Endothelial cell (in vitro differentiated cells): ENCODE data around the gene TRRAP. TPM values are rescaled to one million over a fixed set of nuclear protein-coding genes. Genes with fewer than 3 reads are reported as not detected.
A peak's percentile ranks its signal among the peaks of the same experiment; 100 is the strongest.

Experiments used
- DNase-seq: peaks from one replicate; pipeline ENCODE4 v3.0.0; 2021; ENCODE audit warnings: low spot score
- H3K27ac Mint-ChIP-seq: one replicate; pipeline ENCODE4 v1.8.0; 2021; ENCODE audit warnings: mixed read lengths, inconsistent platforms; ENCODE audit not compliant: unreplicated experiment
- H3K27me3 Mint-ChIP-seq: one replicate; pipeline ENCODE4 v1.8.0; 2021; ENCODE audit warnings: mild to moderate bottlenecking, moderate library complexity, mixed read lengths, inconsistent platforms; ENCODE audit not compliant: unreplicated experiment
- H3K36me3 Mint-ChIP-seq: one replicate; pipeline ENCODE4 v1.8.0; 2021; ENCODE audit warnings: mild to moderate bottlenecking, low read depth, mixed read lengths, inconsistent platforms; ENCODE audit not compliant: unreplicated experiment
- H3K4me1 Mint-ChIP-seq: one replicate; pipeline ENCODE4 v1.8.0; 2021; ENCODE audit warnings: mild to moderate bottlenecking, mixed read lengths, inconsistent platforms; ENCODE audit not compliant: unreplicated experiment
- H3K4me3 Mint-ChIP-seq: one replicate; pipeline ENCODE4 v1.8.0; 2021; ENCODE audit warnings: mild to moderate bottlenecking, mixed read lengths, inconsistent platforms; ENCODE audit not compliant: unreplicated experiment
- H3K9me3 Mint-ChIP-seq: one replicate; pipeline ENCODE4 v1.8.0; 2021; ENCODE audit warnings: mixed read lengths, inconsistent platforms; ENCODE audit not compliant: unreplicated experiment
- total RNA-seq: library from RNA; stranded (reverse); fragmentation: NEBNext Ultra II Directional; extraction: Animal tissue kit (Norgen Biotek cat#: 25700); gene quantifications from one replicate; pipeline ENCODE4 v1.2.1, GENCODE V29; 2021; ENCODE audit not compliant: unreplicated experiment
- TF ChIP-seq, protein P1 (sequence below): fragments of 200-600 bp; sonication (generic); IDR thresholded peaks from one replicate; pipeline ENCODE4 v1.5.0; 2021; ENCODE audit warnings: antibody characterized with exemption; ENCODE audit not compliant: unreplicated experiment

The TRRAP gene
- total RNA-seq, 1 donor from 2014 or later, result 53.5 TPM

DNA sequence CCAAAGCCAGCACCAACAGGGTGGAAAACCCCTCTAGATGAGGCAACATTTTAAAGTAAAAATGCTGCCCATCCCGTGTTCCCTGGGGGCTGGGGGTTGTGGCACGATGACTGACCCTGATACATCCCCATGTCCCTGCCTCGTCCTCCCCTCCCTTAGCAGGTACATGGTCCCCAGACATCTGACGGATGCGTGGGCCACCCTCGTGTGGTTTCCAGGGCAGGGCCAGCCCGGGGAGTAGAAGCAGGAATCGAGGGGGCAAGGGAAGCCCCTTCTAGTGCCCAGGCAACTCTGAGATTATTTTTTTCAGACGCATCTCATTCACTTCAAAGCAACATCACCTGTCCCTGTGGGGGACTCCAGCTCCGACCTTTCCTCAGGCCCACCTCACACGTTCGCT is 12.0 kb upstream of the TRRAP start:
- TF ChIP-seq, protein P1, sequence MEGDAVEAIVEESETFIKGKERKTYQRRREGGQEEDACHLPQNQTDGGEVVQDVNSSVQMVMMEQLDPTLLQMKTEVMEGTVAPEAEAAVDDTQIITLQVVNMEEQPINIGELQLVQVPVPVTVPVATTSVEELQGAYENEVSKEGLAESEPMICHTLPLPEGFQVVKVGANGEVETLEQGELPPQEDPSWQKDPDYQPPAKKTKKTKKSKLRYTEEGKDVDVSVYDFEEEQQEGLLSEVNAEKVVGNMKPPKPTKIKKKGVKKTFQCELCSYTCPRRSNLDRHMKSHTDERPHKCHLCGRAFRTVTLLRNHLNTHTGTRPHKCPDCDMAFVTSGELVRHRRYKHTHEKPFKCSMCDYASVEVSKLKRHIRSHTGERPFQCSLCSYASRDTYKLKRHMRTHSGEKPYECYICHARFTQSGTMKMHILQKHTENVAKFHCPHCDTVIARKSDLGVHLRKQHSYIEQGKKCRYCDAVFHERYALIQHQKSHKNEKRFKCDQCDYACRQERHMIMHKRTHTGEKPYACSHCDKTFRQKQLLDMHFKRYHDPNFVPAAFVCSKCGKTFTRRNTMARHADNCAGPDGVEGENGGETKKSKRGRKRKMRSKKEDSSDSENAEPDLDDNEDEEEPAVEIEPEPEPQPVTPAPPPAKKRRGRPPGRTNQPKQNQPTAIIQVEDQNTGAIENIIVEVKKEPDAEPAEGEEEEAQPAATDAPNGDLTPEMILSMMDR, result no peak
- no peaks in the 10 kb centered on the region for H3K9me3 Mint-ChIP-seq
- H3K27ac Mint-ChIP-seq, result no peak overlapping the region
- H3K36me3 Mint-ChIP-seq, result peaks cover 4% of the 10 kb centered on the region
- no peaks in the 10 kb centered on the region for H3K4me1 Mint-ChIP-seq
- no peak overlapping the region for H3K4me3 Mint-ChIP-seq
- peaks cover 12% of the 10 kb centered on the region for H3K27me3 Mint-ChIP-seq
- no peak for DNase-seq

DNA sequence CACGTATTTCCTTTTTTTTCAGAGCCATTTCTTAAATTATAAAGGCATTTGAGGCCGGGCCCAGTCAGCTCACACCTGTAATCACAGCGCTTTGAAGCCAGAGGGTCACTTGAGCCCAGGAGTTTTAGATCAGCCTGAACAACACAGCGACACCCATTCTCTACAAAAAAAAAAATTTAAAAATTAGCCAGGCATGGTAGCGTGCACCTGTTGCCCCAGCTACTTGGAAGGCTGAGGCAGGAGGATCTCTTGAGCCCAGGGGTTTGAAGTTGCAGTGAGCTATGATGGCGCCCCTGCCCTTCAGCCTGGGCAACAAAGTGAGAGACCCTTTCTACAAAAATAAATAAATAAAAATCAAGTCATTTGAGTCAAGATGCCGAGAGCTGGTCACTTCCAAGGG is 11.6 kb upstream of the TRRAP start:
- Mint-ChIP-seq H3K4me1 (no peaks in the 10 kb centered on the region), H3K9me3 (no peaks in the 10 kb centered on the region), H3K27ac (no peak overlapping the region), H3K27me3 (peaks cover 12% of the 10 kb centered on the region), H3K36me3 (peaks cover 4% of the 10 kb centered on the region), H3K4me3 (no peak overlapping the region)
- no peak for DNase-seq
- TF ChIP-seq, protein P1, result no peak

DNA sequence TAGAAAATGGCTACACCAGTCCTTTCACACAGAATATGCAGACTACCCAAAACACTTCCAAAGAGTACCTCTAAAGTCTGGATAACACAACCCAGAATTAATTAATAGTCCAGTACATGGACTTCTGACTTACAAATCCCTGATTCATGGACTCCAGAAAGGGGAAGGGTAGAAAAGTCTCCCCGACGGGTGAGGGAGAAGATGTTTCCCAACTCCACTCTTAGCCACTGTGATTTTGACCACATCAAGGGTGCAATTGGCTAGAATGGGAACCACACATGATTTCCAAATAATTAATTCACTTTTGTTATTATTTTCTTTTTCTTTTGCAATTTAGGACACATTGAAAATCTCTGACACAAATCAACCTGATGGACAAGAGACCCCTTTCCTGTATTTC is 9.9 kb upstream of the TRRAP start:
- no peak for DNase-seq
- H3K4me1 Mint-ChIP-seq, result no peaks in the 10 kb centered on the region
- no peaks in the 10 kb centered on the region for H3K9me3 Mint-ChIP-seq
- peaks cover 12% of the 10 kb centered on the region for H3K27me3 Mint-ChIP-seq
- no peak overlapping the region for H3K4me3 Mint-ChIP-seq
- H3K27ac Mint-ChIP-seq, result no peak overlapping the region
- TF ChIP-seq, protein P1, result no peak
- H3K36me3 Mint-ChIP-seq, result no peaks in the 10 kb centered on the region

DNA sequence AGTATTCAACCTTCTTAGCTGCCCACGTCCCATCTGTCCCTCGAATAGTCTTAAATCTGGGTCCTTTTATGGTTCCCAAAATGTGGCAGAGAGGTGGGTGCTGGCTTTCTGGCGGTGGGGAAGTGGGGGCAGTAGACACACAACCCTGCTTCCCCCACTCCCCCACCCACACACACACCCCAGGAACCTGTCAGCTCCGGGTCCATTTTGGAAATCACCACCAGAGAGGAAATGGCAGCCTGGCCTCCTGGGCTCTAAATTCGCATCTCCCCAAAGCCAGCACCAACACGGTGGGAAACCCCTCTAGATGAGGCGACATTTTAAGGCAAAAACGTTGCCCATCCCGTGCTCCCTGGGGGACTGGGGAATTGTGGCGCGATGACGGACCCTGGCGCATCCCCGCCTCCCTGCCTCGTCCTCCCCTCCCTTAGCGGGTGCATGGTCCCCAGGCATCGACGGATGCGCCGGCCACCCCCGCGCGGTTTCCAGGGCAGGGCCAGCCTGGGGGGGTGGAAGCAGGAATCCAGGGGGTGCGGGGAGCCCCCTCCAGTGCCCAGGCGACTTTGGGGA is 9.2 kb upstream of the TRRAP start:
- H3K36me3 Mint-ChIP-seq, result no peaks in the 10 kb centered on the region
- no peak overlapping the region for H3K4me3 Mint-ChIP-seq
- H3K9me3 Mint-ChIP-seq, result no peaks in the 10 kb centered on the region
- TF ChIP-seq, protein P1, result no peak
- no peaks in the 10 kb centered on the region for H3K4me1 Mint-ChIP-seq
- DNase-seq, result no peak
- H3K27me3 Mint-ChIP-seq, result peaks cover 12% of the 10 kb centered on the region
- no peak overlapping the region for H3K27ac Mint-ChIP-seq

DNA sequence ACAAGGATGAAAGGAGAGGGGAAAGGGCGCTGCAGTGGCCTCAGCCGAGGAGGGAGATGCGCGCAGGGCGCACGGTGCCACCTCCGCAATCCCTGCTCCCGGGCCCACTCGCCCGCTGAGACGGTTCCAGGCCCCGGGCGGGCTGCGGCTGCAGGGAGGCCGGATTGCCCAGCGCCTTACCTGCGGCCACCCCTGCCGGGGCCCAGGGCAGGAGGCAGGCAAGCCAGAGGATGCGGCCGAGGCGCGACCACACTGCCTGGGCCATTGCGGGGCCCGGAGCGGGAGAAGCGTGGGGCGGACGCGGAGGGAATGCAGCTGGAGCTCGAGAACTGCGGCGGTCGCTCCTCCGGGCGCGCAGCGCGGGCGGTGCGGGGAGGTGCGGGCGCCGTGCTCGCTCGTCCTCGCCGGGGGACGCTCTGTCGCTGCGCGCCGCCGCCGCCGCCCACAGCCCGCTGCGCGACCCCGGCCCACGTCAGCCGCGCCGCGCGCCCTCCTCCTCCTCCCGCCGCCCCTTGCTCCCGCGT is 8.7 kb upstream of the TRRAP start, which contains the start of gene TMEM130:
Gene TMEM130, minus strand, starts transcription at position 418 of the 524 bp plus-strand sequence. Its CDS starts 153 bp downstream, at position 265.
- TF ChIP-seq, protein P1, result no peak
- no peak for DNase-seq
- no peaks in the 10 kb centered on the region for H3K9me3 Mint-ChIP-seq
- H3K36me3 Mint-ChIP-seq, result no peaks in the 10 kb centered on the region
- peaks cover 14% of the 10 kb centered on the region for H3K27me3 Mint-ChIP-seq
- H3K4me3 Mint-ChIP-seq, result peak within 1 kb of the TSS; percentile 81
- H3K27ac Mint-ChIP-seq, result no peak within 1 kb of the TSS
- no peaks in the 10 kb centered on the region for H3K4me1 Mint-ChIP-seq
